ENCODE measurements around the gene DCLK1.
"Not testable (repeated sequence)": the region's sequence is repeated elsewhere in the genome, so short reads cannot be mapped to it uniquely, and the experiment has no call there.

DCLK1 gene

GRCh38 chr13:35977060-35977459, 154.1 kb downstream of the DCLK1 start:
- H3K4me3 Mint-ChIP-seq, result no peak overlapping the region
- peaks cover 3% of the 10 kb centered on the region for H3K27me3 Mint-ChIP-seq
- no peaks in the 10 kb centered on the region for H3K9me3 Mint-ChIP-seq
- H3K27ac Mint-ChIP-seq, result no peak overlapping the region
- no peaks in the 10 kb centered on the region for H3K36me3 Mint-ChIP-seq
- H3K4me1 Mint-ChIP-seq, result no peaks in the 10 kb centered on the region

GRCh38 chr13:35976126-35976525, 155.1 kb downstream of the DCLK1 start:
- Mint-ChIP-seq H3K9me3 (no peaks in the 10 kb centered on the region), H3K4me1 (no peaks in the 10 kb centered on the region), H3K4me3 (no peak overlapping the region), H3K27ac (no peak overlapping the region), H3K36me3 (no peaks in the 10 kb centered on the region), H3K27me3 (peaks cover 3% of the 10 kb centered on the region)

DNA sequence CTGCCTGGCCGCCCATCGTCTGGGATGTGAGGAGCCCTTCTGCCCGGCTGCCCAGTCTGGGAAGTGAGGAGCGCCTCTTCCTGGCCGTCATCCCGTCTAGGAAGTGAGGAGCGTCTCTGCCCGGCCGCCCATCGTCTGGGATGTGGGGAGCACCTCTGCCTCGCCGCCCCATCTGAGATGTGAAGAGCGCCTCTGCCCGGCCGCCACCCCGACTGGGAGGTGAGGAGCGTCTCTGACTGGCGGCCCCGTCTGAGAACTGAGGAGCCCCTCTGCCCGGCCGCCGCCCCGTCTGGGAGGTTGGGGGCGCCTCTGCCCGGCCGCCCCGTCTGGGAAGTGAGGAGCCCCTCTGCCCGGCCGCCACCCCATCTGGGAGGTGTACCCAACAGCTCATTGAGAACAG, 164.2 kb downstream of the DCLK1 start:
- H3K4me1 Mint-ChIP-seq, H3K9me3 Mint-ChIP-seq, H3K27me3 Mint-ChIP-seq, H3K4me3 Mint-ChIP-seq, H3K27ac Mint-ChIP-seq, H3K36me3 Mint-ChIP-seq: not testable (repeated sequence)

DNA sequence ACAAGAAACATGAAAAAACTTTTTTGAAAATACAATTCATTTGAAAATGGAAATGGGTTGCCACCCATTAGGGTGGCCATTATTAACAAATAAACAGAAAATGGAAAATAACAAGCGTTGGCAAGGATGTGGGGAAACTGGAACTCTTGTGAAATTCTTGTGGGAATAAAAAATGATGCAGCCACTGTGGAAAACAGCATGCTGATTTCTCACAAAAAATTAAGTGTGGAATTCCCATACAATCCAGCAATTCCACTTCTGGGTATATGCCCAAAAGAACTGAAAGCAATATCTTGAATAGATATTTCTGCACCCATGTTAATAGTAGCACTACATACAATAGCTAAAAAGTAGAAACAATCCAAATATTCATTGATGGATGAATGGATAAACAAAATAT, 165.2 kb downstream of the DCLK1 start:
- Mint-ChIP-seq H3K27ac (peak overlapping the region; percentile 56), H3K4me1 (no peaks in the 10 kb centered on the region), H3K4me3 (no peak overlapping the region), H3K36me3 (no peaks in the 10 kb centered on the region), H3K9me3 (no peaks in the 10 kb centered on the region), H3K27me3 (no peaks in the 10 kb centered on the region)

- H3K27ac Mint-ChIP-seq, result no peak overlapping the region
- H3K36me3 Mint-ChIP-seq, result no peaks in the 10 kb centered on the region
- H3K27me3 Mint-ChIP-seq, result no peaks in the 10 kb centered on the region
- no peaks in the 10 kb centered on the region for H3K4me1 Mint-ChIP-seq
- no peaks in the 10 kb centered on the region for H3K9me3 Mint-ChIP-seq
- no peak overlapping the region for H3K4me3 Mint-ChIP-seq
These were observed 165.8 kb downstream of the DCLK1 start for GRCh38 chr13:35965226-35965927.

- H3K9me3 Mint-ChIP-seq, result no peaks in the 10 kb centered on the region
- no peak overlapping the region for H3K4me3 Mint-ChIP-seq
- H3K36me3 Mint-ChIP-seq, result no peaks in the 10 kb centered on the region
- H3K4me1 Mint-ChIP-seq, result no peaks in the 10 kb centered on the region
- H3K27me3 Mint-ChIP-seq, result no peaks in the 10 kb centered on the region
- H3K27ac Mint-ChIP-seq, result no peak overlapping the region
These were observed 166.4 kb downstream of the DCLK1 start for GRCh38 chr13:35964863-35965180.

- H3K27me3 Mint-ChIP-seq, result no peaks in the 10 kb centered on the region
- H3K27ac Mint-ChIP-seq, result no peak overlapping the region
- H3K36me3 Mint-ChIP-seq, result no peaks in the 10 kb centered on the region
- H3K4me1 Mint-ChIP-seq, result no peaks in the 10 kb centered on the region
- H3K4me3 Mint-ChIP-seq, result no peak overlapping the region
- H3K9me3 Mint-ChIP-seq, result no peaks in the 10 kb centered on the region
These were observed 166.9 kb downstream of the DCLK1 start for GRCh38 chr13:35964011-35964862.

DNA sequence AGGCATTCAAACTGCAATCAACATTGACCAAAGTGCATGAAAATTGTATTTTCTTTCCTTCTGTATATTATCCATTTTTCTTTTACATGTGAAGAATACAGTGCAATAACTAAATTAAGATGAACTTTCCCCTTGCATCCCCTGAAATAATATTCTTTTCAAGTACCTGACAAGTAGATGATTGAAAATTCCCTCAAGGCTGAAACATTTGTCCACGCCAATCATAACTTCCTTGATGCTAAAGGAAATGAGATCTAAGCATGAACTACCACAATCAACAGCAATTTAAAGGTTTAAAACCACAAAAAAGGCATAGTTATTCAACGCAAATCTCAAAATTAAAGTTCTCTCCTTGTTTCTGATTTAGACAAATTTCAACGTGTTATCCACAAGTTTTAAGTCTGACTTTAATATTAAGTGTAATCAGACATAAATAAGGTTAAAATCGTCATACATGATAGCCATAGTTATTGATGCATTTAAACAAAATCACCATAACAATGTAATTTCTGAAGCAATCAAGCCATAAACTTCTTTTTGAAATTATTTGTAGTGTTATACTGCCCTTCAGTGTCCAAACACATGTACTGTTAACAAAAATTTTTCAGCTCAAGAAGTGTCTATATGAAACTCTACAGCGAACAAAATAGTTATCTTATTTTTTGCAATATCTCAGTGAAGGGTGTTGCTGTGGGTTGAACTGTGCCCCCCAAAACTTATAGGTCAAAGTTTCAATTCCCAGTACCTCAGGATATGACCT, 169.5 kb downstream of the DCLK1 start:
- Mint-ChIP-seq H3K4me1 (no peaks in the 10 kb centered on the region), H3K27me3 (no peaks in the 10 kb centered on the region), H3K27ac (no peak overlapping the region), H3K9me3 (no peaks in the 10 kb centered on the region), H3K36me3 (no peaks in the 10 kb centered on the region), H3K4me3 (no peak overlapping the region)

GRCh38 chr13:35961002-35961401, 170.2 kb downstream of the DCLK1 start:
- Mint-ChIP-seq H3K4me1 (no peaks in the 10 kb centered on the region), H3K36me3 (no peaks in the 10 kb centered on the region), H3K27me3 (no peaks in the 10 kb centered on the region), H3K4me3 (no peak overlapping the region), H3K27ac (no peak overlapping the region), H3K9me3 (no peaks in the 10 kb centered on the region)

GRCh38 chr13:35957996-35958395, 173.2 kb downstream of the DCLK1 start:
- Mint-ChIP-seq H3K9me3 (no peaks in the 10 kb centered on the region), H3K27ac (no peak overlapping the region), H3K27me3 (no peaks in the 10 kb centered on the region), H3K36me3 (no peaks in the 10 kb centered on the region), H3K4me1 (no peaks in the 10 kb centered on the region), H3K4me3 (no peak overlapping the region)

GRCh38 chr13:35957241-35957731, 173.9 kb downstream of the DCLK1 start:
- no peak overlapping the region for H3K4me3 Mint-ChIP-seq

DNA sequence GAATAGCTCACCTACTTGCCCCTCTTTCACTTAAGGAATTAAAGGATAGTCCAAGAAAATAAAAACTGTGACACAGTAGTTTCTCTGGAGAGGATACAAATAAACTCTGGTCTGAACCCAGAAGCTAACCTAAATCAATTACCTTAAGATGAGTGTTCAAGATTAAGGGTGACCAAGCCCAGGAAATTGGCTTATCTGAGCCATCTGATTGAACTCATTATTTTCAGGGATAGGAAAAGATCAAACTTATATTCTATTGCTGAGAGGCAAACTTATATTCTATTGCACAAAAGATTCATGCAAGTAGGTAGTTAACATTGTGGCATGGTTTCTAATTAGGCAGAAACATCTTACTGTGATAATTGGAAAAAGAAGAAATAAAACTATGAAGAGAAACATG, 175.1 kb downstream of the DCLK1 start:
- Mint-ChIP-seq H3K27me3 (no peaks in the 10 kb centered on the region), H3K4me1 (no peaks in the 10 kb centered on the region), H3K4me3 (no peak overlapping the region)

More at GRCh38 chr13:35957241-35957731, 173.9 kb downstream of the DCLK1 start:
- Mint-ChIP-seq H3K27ac (no peak overlapping the region), H3K4me1 (no peaks in the 10 kb centered on the region), H3K27me3 (no peaks in the 10 kb centered on the region), H3K9me3 (no peaks in the 10 kb centered on the region), H3K36me3 (no peaks in the 10 kb centered on the region)

GRCh38 chr13:35954207-35954560, 177.0 kb downstream of the DCLK1 start:
- no peaks in the 10 kb centered on the region for H3K36me3 Mint-ChIP-seq
- no peaks in the 10 kb centered on the region for H3K9me3 Mint-ChIP-seq
- no peaks in the 10 kb centered on the region for H3K4me1 Mint-ChIP-seq
- H3K27me3 Mint-ChIP-seq, result no peaks in the 10 kb centered on the region
- H3K27ac Mint-ChIP-seq, result no peak overlapping the region
- no peak overlapping the region for H3K4me3 Mint-ChIP-seq

More for the DNA sequence above, 175.1 kb downstream of the DCLK1 start:
- no peak overlapping the region for H3K27ac Mint-ChIP-seq
- H3K36me3 Mint-ChIP-seq, result no peaks in the 10 kb centered on the region
- no peaks in the 10 kb centered on the region for H3K9me3 Mint-ChIP-seq

GRCh38 chr13:35953537-35954206, 177.5 kb downstream of the DCLK1 start:
- Mint-ChIP-seq H3K9me3 (no peaks in the 10 kb centered on the region), H3K27ac (no peak overlapping the region), H3K4me3 (no peak overlapping the region), H3K4me1 (no peaks in the 10 kb centered on the region), H3K36me3 (no peaks in the 10 kb centered on the region), H3K27me3 (no peaks in the 10 kb centered on the region)

DNA sequence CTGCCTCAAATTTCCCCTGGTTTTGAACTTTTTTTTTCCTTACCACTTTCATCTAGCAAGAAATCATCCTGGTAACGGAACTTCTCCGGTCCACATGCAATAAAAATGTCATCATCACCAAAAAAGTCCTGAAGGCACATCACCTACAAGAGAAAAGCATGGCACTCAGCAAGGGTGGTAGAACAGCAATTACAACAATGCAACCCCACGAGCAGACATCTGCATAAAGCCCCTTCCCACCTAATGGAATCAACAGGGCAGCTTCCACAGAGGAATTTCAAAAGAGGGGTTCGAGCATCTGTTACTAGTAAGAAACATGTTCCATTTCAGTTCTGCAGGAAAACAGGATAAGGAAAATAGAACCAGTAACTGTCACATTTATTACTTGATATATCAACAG, 183.9 kb downstream of the DCLK1 start:
- Mint-ChIP-seq H3K27me3 (no peaks in the 10 kb centered on the region), H3K36me3 (no peaks in the 10 kb centered on the region), H3K4me3 (no peak overlapping the region), H3K9me3 (peaks cover 6% of the 10 kb centered on the region), H3K27ac (no peak overlapping the region), H3K4me1 (no peaks in the 10 kb centered on the region)
